IMR-90 (cell line): ENCODE results near the gene PLAGL1. TPM values are rescaled to one million over a fixed set of nuclear protein-coding genes. Genes with fewer than 3 reads are reported as not detected.

Experiments
- ATAC-seq: fragments of 200-7000 bp; cut with Tn5 transposase; 2 replicates; pipeline ENCODE4 v1.9.1; 2020; ENCODE audit warnings: low read depth, mild to moderate bottlenecking, moderate library complexity
- BruUV-seq: library from RNA; stranded (reverse); fragments of 400-500 nt; replicated peaks from 2 replicates; lab custom pipeline; 2021; lab: Mats Ljungman, UMichigan
- CTCF ChIA-PET: fragments of 300-600 bp; formaldehyde crosslinking; extraction: SDS; loops from one replicate; lab custom pipeline; 2021; ENCODE audit warnings: antibody characterized with exemption; lab: Yijun Ruan, JAX
- POLR2A ChIA-PET: fragments of 300-600 bp; sonication (Branson Sonifier 250); formaldehyde crosslinking; loops from one replicate; lab custom pipeline; 2022; ENCODE audit warnings: antibody characterized with exemption; ENCODE audit not compliant: unreplicated experiment; lab: Charles Lee
- DNase-seq: peaks from one replicate; pipeline ENCODE4 v3.0.0; 2013
- H2AFZ ChIP-seq: replicated peaks from 2 replicates; pipeline ENCODE3; 2013; ENCODE audit warnings: low read length, mild to moderate bottlenecking; ENCODE audit not compliant: poor library complexity
- H2AK5ac ChIP-seq: 2 replicates; pipeline ENCODE4 v1.6.1; 2013; ENCODE audit warnings: low read depth, low read length, inconsistent platforms
- H2AK9ac ChIP-seq: replicated peaks from 2 replicates; pipeline ENCODE3; 2013; ENCODE audit warnings: mild to moderate bottlenecking, low read depth, low read length, moderate library complexity; ENCODE audit not compliant: poor library complexity
- H2BK120ac ChIP-seq: 2 replicates; pipeline ENCODE4 v1.6.1; 2013; ENCODE audit warnings: low read depth, low read length, inconsistent platforms
- H2BK15ac ChIP-seq: 3 replicates; pipeline ENCODE4 v1.6.1; 2013; ENCODE audit warnings: low read depth, low read length, inconsistent platforms
- H2BK20ac ChIP-seq: 2 replicates; pipeline ENCODE4 v1.6.1; 2013; ENCODE audit warnings: low read depth, mild to moderate bottlenecking, inconsistent platforms, low read length, moderate library complexity
- H2BK5ac ChIP-seq: 2 replicates; pipeline ENCODE4 v1.6.1; 2013; ENCODE audit warnings: mild to moderate bottlenecking, low read depth, low read length, inconsistent platforms; ENCODE audit not compliant: poor library complexity, severe bottlenecking
- H3K14ac ChIP-seq: replicated peaks from 2 replicates; pipeline ENCODE4 v1.6.1; 2013; ENCODE audit warnings: low read depth, low read length, inconsistent platforms
- H3K18ac ChIP-seq: 2 replicates; pipeline ENCODE4 v1.6.1; 2013; ENCODE audit warnings: low read depth, low read length, control low read depth
- H3K23ac ChIP-seq: 2 replicates; pipeline ENCODE4 v1.6.1; 2013; ENCODE audit warnings: low read depth, low read length, inconsistent platforms
- H3K27ac ChIP-seq: 2 replicates; pipeline ENCODE4 v1.5.1; 2013; ENCODE audit warnings: mild to moderate bottlenecking, control low read depth, low read length; ENCODE audit not compliant: insufficient read depth
- H3K27me3 ChIP-seq: 2 replicates; pipeline ENCODE4 v1.6.1; 2013; ENCODE audit warnings: low read length; ENCODE audit not compliant: control insufficient read depth, insufficient read depth
- H3K36me3 ChIP-seq: 2 replicates; pipeline ENCODE4 v1.6.1; 2013; ENCODE audit warnings: low read length, mixed read lengths; ENCODE audit not compliant: control insufficient read depth, insufficient read depth
- H3K4ac ChIP-seq: 2 replicates; pipeline ENCODE4 v1.6.1; 2013; ENCODE audit warnings: low read depth, low read length, inconsistent platforms
- H3K4me1 ChIP-seq: 2 replicates; pipeline ENCODE4 v1.6.1; 2013; ENCODE audit warnings: low read length, mixed read lengths; ENCODE audit not compliant: control insufficient read depth, insufficient read depth
- H3K4me2 ChIP-seq: 2 replicates; pipeline ENCODE4 v1.6.1; 2013; ENCODE audit warnings: low read depth, mild to moderate bottlenecking, control low read depth, low read length, moderate library complexity
- H3K4me3 ChIP-seq: 2 replicates; pipeline ENCODE4 v1.5.1; 2013; ENCODE audit warnings: low read depth, mild to moderate bottlenecking, control low read depth, low read length, moderate library complexity; ENCODE audit not compliant: insufficient read depth
- H3K56ac ChIP-seq: 2 replicates; pipeline ENCODE4 v1.6.1; 2013; ENCODE audit warnings: low read length, inconsistent platforms; ENCODE audit not compliant: insufficient read depth; ENCODE audit errors: extremely low read depth
- H3K79me1 ChIP-seq, 2 experiments: 2 replicates each; pipeline ENCODE4 v1.6.1; 2013; ENCODE audit warnings: low read length in 2 of 2, inconsistent platforms in 1 of 2, low read depth in 1 of 2
- H3K9ac ChIP-seq: 2 replicates; pipeline ENCODE4 v1.6.1; 2013; ENCODE audit warnings: low read depth, low read length, control low read depth
- H3K9me1 ChIP-seq: 2 replicates; pipeline ENCODE4 v1.6.1; 2013; ENCODE audit warnings: low read length, inconsistent platforms; ENCODE audit not compliant: insufficient read depth
- H3K9me3 ChIP-seq: 2 replicates; pipeline ENCODE4 v1.6.1; 2013; ENCODE audit warnings: low read length; ENCODE audit not compliant: control insufficient read depth, insufficient read depth
- H4K20me1 ChIP-seq: 2 replicates; pipeline ENCODE4 v1.6.1; 2013; ENCODE audit warnings: low read length, inconsistent platforms; ENCODE audit not compliant: insufficient read depth
- H4K5ac ChIP-seq: 2 replicates; pipeline ENCODE4 v1.6.1; 2013; ENCODE audit warnings: mild to moderate bottlenecking, low read depth, low read length, control low read depth
- H4K8ac ChIP-seq, 2 experiments: 2 replicates each; pipeline ENCODE4 v1.6.1; 2013; ENCODE audit warnings: low read depth in 2 of 2, low read length in 2 of 2, control low read depth in 1 of 2, inconsistent platforms in 1 of 2
- H4K91ac ChIP-seq: 2 replicates; pipeline ENCODE4 v1.6.1; 2013; ENCODE audit warnings: low read depth, low read length, inconsistent platforms; ENCODE audit not compliant: insufficient read depth
- BHLHE40 ChIP-seq: fragments of 150-350 bp; IDR thresholded peaks from 2 replicates; pipeline ENCODE4 v1.6.1; 2016; ENCODE audit warnings: mild to moderate bottlenecking, low read depth, low read length
- CEBPB ChIP-seq: IDR thresholded peaks from 2 replicates; pipeline ENCODE4 v1.6.1; 2012; ENCODE audit warnings: low read depth, low read length, improper control_type of control experiment
- CTCF ChIP-seq: conservative IDR thresholded peaks from 2 replicates; pipeline ENCODE4 v1.5.1; 2012; ENCODE audit warnings: mild to moderate bottlenecking, low read depth, low read length, improper control_type of control experiment
- ELK1 ChIP-seq: fragments of 150-350 bp; IDR thresholded peaks from 2 replicates; pipeline ENCODE4 v1.6.1; 2016; ENCODE audit warnings: low read depth, mild to moderate bottlenecking, low read length, moderate library complexity, borderline replicate concordance
- FOS ChIP-seq: fragments of 150-350 bp; IDR thresholded peaks from 2 replicates; pipeline ENCODE4 v1.6.1; 2016; ENCODE audit warnings: low read depth, low read length
- MAFK ChIP-seq: IDR thresholded peaks from 2 replicates; pipeline ENCODE4 v1.6.1; 2012; ENCODE audit warnings: low read depth, low read length, improper control_type of control experiment
- MAZ ChIP-seq: IDR thresholded peaks from 2 replicates; pipeline ENCODE4 v1.6.1; 2012; ENCODE audit warnings: low read depth, mild to moderate bottlenecking, low read length, improper control_type of control experiment, moderate library complexity, borderline replicate concordance
- RAD21 ChIP-seq: IDR thresholded peaks from 2 replicates; pipeline ENCODE4 v1.6.1; 2012; ENCODE audit warnings: low read length, improper control_type of control experiment
- SMC3 ChIP-seq: fragments of 150-350 bp; IDR thresholded peaks from 2 replicates; pipeline ENCODE4 v1.6.1; 2016; ENCODE audit warnings: low read depth, mild to moderate bottlenecking, antibody characterized with exemption, low read length, moderate library complexity
- USF2 ChIP-seq: fragments of 150-350 bp; IDR thresholded peaks from 2 replicates; pipeline ENCODE4 v1.6.1; 2017; ENCODE audit warnings: mild to moderate bottlenecking, antibody characterized with exemption, low read length, low read depth
- WGBS, 2 experiments: methylation state at CpG; one replicate each; pipeline versions ENCODE4 v1.1.5 to v1.1.7; 2013; ENCODE audit warnings: missing lambda C conversion rate in 2 of 2; ENCODE audit not compliant: insufficient read length in 1 of 2; ENCODE audit errors: extremely low coverage in 2 of 2; 5-methylcytosine and 5-hydroxymethylcytosine counted together
- dilution Hi-C: fragments of 300-500 bp; cut with HindIII; formaldehyde crosslinking; loops from one replicate; pipeline ENCODE4 v1.14.3; 2018; ENCODE audit warnings: low sequenced_read_pairs; ENCODE audit not compliant: unreplicated experiment
- in situ Hi-C: fragments of 300-500 bp; cut with MboI; formaldehyde crosslinking; loops from 3 replicates; pipeline ENCODE4 v1.14.3; 2019; ENCODE audit warnings: low sequenced_read_pairs, inconsistent platforms, mixed read lengths
- intact Hi-C: fragments of 100-400 bp; cut with micrococcal nuclease; formaldehyde crosslinking; loops from 2 replicates; pipeline ENCODE4 v1.10.0; 2022
- polyA plus RNA-seq, 3 experiments: library from polyadenylated mRNA; depleted of rRNA; stranded (reverse); fragments of >200 nt; gene quantifications; 2 replicates each; pipeline ENCODE4 v1.2.3, GENCODE V29; 2012; ENCODE audit warnings: low replicate concordance in 1 of 3
- total RNA-seq: library from RNA; depleted of rRNA; stranded (reverse); fragments of >200 nt; gene quantifications from 2 replicates; pipeline ENCODE4 v1.2.3, GENCODE V29; 2012

PLAGL1 gene
- total and polyA plus RNA-seq, 2 of the 4 experiments (the other 2 are of a cell fraction): 23.3 to 73.8 TPM

GRCh38 chr6:143999406-143999805 is 8.7 kb downstream of the PLAGL1 start:
- Histone ChIP-seq H3K14ac (no peak overlapping the region), H2BK20ac (no peak overlapping the region), H3K4me2 (no peak overlapping the region), H3K9me1 (no peaks in the 10 kb centered on the region), H3K27me3 (no peaks in the 10 kb centered on the region; the same call in 1 of the 2 replicates), H2AK5ac (no peak overlapping the region), H3K9ac (no peak overlapping the region), H3K79me1 (peaks cover 0 to 4% of the 10 kb centered on the region in 2 experiments; a peak in 1 of 4 replicates), H3K56ac (no peak overlapping the region), H2AFZ (no peak overlapping the region), H3K4me3 (no peak overlapping the region), H3K18ac (no peak overlapping the region), H2AK9ac (no peak overlapping the region), H2BK5ac (no peak overlapping the region), H4K5ac (no peak overlapping the region), H2BK15ac (no peak overlapping the region), H3K4ac (no peak overlapping the region), H3K36me3 (no peaks in the 10 kb centered on the region), H3K9me3 (no peaks in the 10 kb centered on the region), H3K4me1 (no peaks in the 10 kb centered on the region), H4K91ac (no peak overlapping the region), H4K20me1 (peaks cover 4% of the 10 kb centered on the region; the same call in 1 of the 2 replicates), H2BK120ac (no peak overlapping the region), H3K27ac (no peak overlapping the region), H3K23ac (no peak overlapping the region), H4K8ac (no peak overlapping the region)
- in situ Hi-C loops: no loop called here
- POLR2A ChIA-PET: no interaction called here
- dilution Hi-C loops: no loop called here
- no peak for TF ChIP-seq RAD21
- TF ChIP-seq FOS: peak; percentile 37; the same call in 1 of the 2 replicates
- peak; percentile 86 for TF ChIP-seq CEBPB
- TF ChIP-seq ELK1: no peak
- TF ChIP-seq MAFK: no peak
- TF ChIP-seq CTCF: no peak
- no peak for TF ChIP-seq SMC3
- 0 out of 2 replicates have a peak, but pooled peaks have one; percentile 19 for TF ChIP-seq BHLHE40
- no peak for TF ChIP-seq MAZ
- TF ChIP-seq USF2: no peak
- ATAC-seq: no peak
- CTCF ChIA-PET: interaction anchor here (1.0 kb wide), 1 partner anchor 14 kb away, joined by 3 read pairs; no protein-coding TSS in a partner anchor
- WGBS, 2 experiments: no CpG with 5 or more reads among the region's 3 CpGs
- no TSS peak for BruUV-seq
- DNase-seq: peak; percentile 89
- intact Hi-C loops: no loop called here
